B cell (primary cell): Measurements from ENCODE around the gene KMT2C. TPM values are rescaled to one million over a fixed set of nuclear protein-coding genes. Genes with fewer than 3 reads are reported as not detected.

Experiments used
- ATAC-seq: fragments of 200-7000 bp; cut with Tn5 transposase; one replicate; pipeline ENCODE4 v1.10.0; 2021; ENCODE audit warnings: low read depth, mild to moderate bottlenecking, moderate number of reproducible peaks, moderate library complexity
- CTCF ChIA-PET: fragments of 350-600 bp; sonication (Branson Sonifier 250); formaldehyde crosslinking; loops from one replicate; lab custom pipeline; 2021; ENCODE audit warnings: antibody characterized with exemption, inconsistent platforms; lab: Charles Lee
- POLR2A ChIA-PET: fragments of 350-600 bp; sonication (Branson Sonifier 250); formaldehyde crosslinking; loops from one replicate; lab custom pipeline; 2021; ENCODE audit warnings: antibody characterized with exemption; lab: Charles Lee
- DNase-seq: peaks from one replicate; pipeline ENCODE4 v3.0.0; 2013
- H2AFZ ChIP-seq: 2 replicates; pipeline ENCODE4 v1.6.1; 2012; ENCODE audit warnings: mild to moderate bottlenecking, low read depth, low read length; ENCODE audit not compliant: insufficient read depth, poor library complexity, severe bottlenecking
- H3K27ac ChIP-seq, 2 donors: 1 replicate in 1 of 2; 2 replicates in 1 of 2; pipeline ENCODE4 v1.5.1; 2012 to 2013; ENCODE audit warnings: low read length in 2 of 2, mild to moderate bottlenecking in 2 of 2, moderate library complexity in 1 of 2
- H3K27me3 ChIP-seq, 4 experiments: fragments of 200-600 bp in 1 of 4; sonication (generic) in 1 of 4; replicated peaks in 1 of 4; 1 replicate in 2 of 4; 2 replicates in 2 of 4; pipeline versions ENCODE4 v1.6.1 to v1.7.0; 2013 to 2016; ENCODE audit warnings: low read length in 3 of 4, mild to moderate bottlenecking in 2 of 4, mixed read lengths in 1 of 4, moderate library complexity in 1 of 4; ENCODE audit not compliant: insufficient read depth in 4 of 4, control insufficient read depth in 3 of 4; ENCODE audit errors: control extremely low read depth in 1 of 4
- H3K36me3 ChIP-seq, 2 experiments: replicated peaks in 1 of 2; 1 replicate in 1 of 2; 2 replicates in 1 of 2; pipeline versions ENCODE4 v1.6.1 to v1.7.1; 2013; ENCODE audit warnings: low read length in 1 of 2; ENCODE audit not compliant: insufficient read depth in 2 of 2, control insufficient read depth in 1 of 2; ENCODE audit errors: control extremely low read depth in 1 of 2, extremely low read depth in 1 of 2
- H3K4me1 ChIP-seq, 2 donors: fragments of 200-600 bp in 1 of 2; sonication (generic) in 1 of 2; 1 replicate in 1 of 2; 2 replicates in 1 of 2; pipeline versions ENCODE4 v1.5.1 to v1.6.1; 2013 to 2017; ENCODE audit warnings: low read length in 2 of 2; ENCODE audit not compliant: control insufficient read depth in 2 of 2, insufficient read depth in 2 of 2
- H3K4me2 ChIP-seq: replicated peaks from 2 replicates; pipeline ENCODE3; 2012; ENCODE audit warnings: mild to moderate bottlenecking, low read depth, low read length; ENCODE audit not compliant: poor library complexity, severe bottlenecking
- H3K4me3 ChIP-seq, 5 experiments: fragments of 200-600 bp in 1 of 5; sonication (generic) in 1 of 5; 1 replicate in 3 of 5; 2 replicates in 2 of 5; pipeline versions ENCODE4 v1.5.1 to v1.7.0; 2011 to 2016; ENCODE audit warnings: low read length in 4 of 5, mild to moderate bottlenecking in 4 of 5, low read depth in 2 of 5, control low read depth in 1 of 5, moderate library complexity in 1 of 5; ENCODE audit not compliant: insufficient read depth in 1 of 5; ENCODE audit errors: control extremely low read depth in 1 of 5, extremely low read depth in 1 of 5
- H3K79me2 ChIP-seq: fragments of 200-600 bp; sonication (generic); one replicate; pipeline ENCODE4 v1.6.0; 2016; ENCODE audit warnings: low read length; ENCODE audit not compliant: control insufficient read depth, insufficient read depth
- H3K9ac ChIP-seq: fragments of 200-600 bp; sonication (generic); 2 replicates; pipeline ENCODE4 v1.6.1; 2017; ENCODE audit warnings: mild to moderate bottlenecking, low read length, moderate library complexity
- H3K9me3 ChIP-seq, 3 donors: one replicate each; pipeline versions ENCODE4 v1.6.1 to v1.7.1; 2013; ENCODE audit warnings: low read length in 2 of 3; ENCODE audit not compliant: control insufficient read depth in 2 of 3, insufficient read depth in 1 of 3; ENCODE audit errors: control extremely low read depth in 1 of 3
- H4K20me1 ChIP-seq: 2 replicates; pipeline ENCODE4 v1.6.0; 2012; ENCODE audit warnings: mild to moderate bottlenecking, low read length; ENCODE audit not compliant: insufficient read depth, control insufficient read depth, poor library complexity, severe bottlenecking
- H3K27ac Mint-ChIP-seq: one replicate; pipeline ENCODE4 v1.8.0; 2021; ENCODE audit warnings: mixed read lengths
- H3K27me3 Mint-ChIP-seq: one replicate; pipeline ENCODE4 v1.8.0; 2021; ENCODE audit warnings: mixed read lengths
- H3K4me1 Mint-ChIP-seq: one replicate; pipeline ENCODE4 v1.8.0; 2021; ENCODE audit warnings: mixed read lengths
- H3K4me3 Mint-ChIP-seq: one replicate; pipeline ENCODE4 v1.8.0; 2021; ENCODE audit warnings: mixed read lengths
- H3K9me3 Mint-ChIP-seq: one replicate; pipeline ENCODE4 v1.8.0; 2022; ENCODE audit warnings: mixed read lengths; ENCODE audit not compliant: insufficient read depth
- CTCF ChIP-seq: fragments of 200-600 bp; IDR thresholded peaks from one replicate; pipeline ENCODE4 v1.8.0; 2022; ENCODE audit warnings: antibody characterized with exemption, mild to moderate bottlenecking
- EZH2 ChIP-seq: IDR thresholded peaks from 2 replicates; pipeline ENCODE4 v1.6.1; 2012; ENCODE audit warnings: borderline replicate concordance, low read depth, mild to moderate bottlenecking, moderate library complexity, low read length; ENCODE audit not compliant: insufficient read depth, poor library complexity, severe bottlenecking
- WGBS: methylation state at CpG from one replicate; pipeline ENCODE4 v1.1.5; 2013; ENCODE audit warnings: missing lambda C conversion rate; ENCODE audit not compliant: insufficient coverage; 5-methylcytosine and 5-hydroxymethylcytosine counted together
- intact Hi-C: fragments of 100-400 bp; cut with micrococcal nuclease; formaldehyde crosslinking; loops from one replicate; pipeline ENCODE4 v1.10.0; 2022
- polyA plus RNA-seq: library from polyadenylated mRNA; depleted of rRNA; stranded (reverse); fragments of >200 nt; gene quantifications from 2 replicates; pipeline ENCODE4 v1.2.3, GENCODE V29; 2012
- total RNA-seq, 2 donors: library from RNA; stranded (reverse); fragments of 120-200 nt in 1 of 2; gene quantifications; 1 replicate in 1 of 2; 2 replicates in 1 of 2; pipeline versions ENCODE4 v1.2.3 to v1.2.4, GENCODE V29; 2013 to 2022

Gene KMT2C
- total and polyA plus RNA-seq, 2 donors (not counting 1 experiment from before 2014, with no cell fraction given): 14.9 to 171 TPM

- no peak overlapping the region for H2AFZ ChIP-seq
- peaks cover 7 to 12% of the 10 kb centered on the region in 2 donors for H3K4me1 ChIP-seq
- H3K4me3 ChIP-seq: no peak overlapping the region
- peaks cover 52% of the 10 kb centered on the region for H4K20me1 ChIP-seq
- Mint-ChIP-seq H3K27me3 (no peaks in the 10 kb centered on the region), H3K9me3 (no peaks in the 10 kb centered on the region), H3K4me3 (no peak overlapping the region), H3K4me1 (peaks cover 25% of the 10 kb centered on the region), H3K27ac (no peak overlapping the region)
- peaks cover 59% of the 10 kb centered on the region for H3K79me2 ChIP-seq
- TF ChIP-seq EZH2 (no peak), CTCF (no peak)
- WGBS: no CpG with 5 or more reads among the region's 2 CpGs
- no peak overlapping the region for H3K9ac ChIP-seq
- H3K27me3 ChIP-seq: no peaks in the 10 kb centered on the region
- H3K4me2 ChIP-seq: no peak overlapping the region
- no peak overlapping the region for H3K27ac ChIP-seq
- no peaks in the 10 kb centered on the region for H3K9me3 ChIP-seq
- intact Hi-C loops: no loop called here
- peaks cover 13 to 29% of the 10 kb centered on the region in 2 experiments for H3K36me3 ChIP-seq
- CTCF ChIA-PET: interaction anchor here (0.7 to 2.2 kb wide), 3 partner anchors 11 to 248 kb away, joined by 3 to 7 read pairs (median 4); no protein-coding TSS in a partner anchor
- no peak for ATAC-seq
- POLR2A ChIA-PET: no interaction called here
- no peak for DNase-seq
Measured at GRCh38 chr7:152330827-152331226, 105.0 kb downstream of the KMT2C start.

GRCh38 chr7:152329469-152329868 is 106.3 kb downstream of the KMT2C start:
- no peak overlapping the region for H3K27ac Mint-ChIP-seq
- H3K79me2 ChIP-seq: peaks cover 52% of the 10 kb centered on the region
- H3K4me1 ChIP-seq: peaks cover 0 to 6% of the 10 kb centered on the region in 2 donors
- H3K27ac ChIP-seq: no peak overlapping the region
- no peak overlapping the region for H3K4me3 Mint-ChIP-seq
- no peaks in the 10 kb centered on the region for H3K9me3 Mint-ChIP-seq
- H4K20me1 ChIP-seq: peaks cover 40% of the 10 kb centered on the region
- no peak overlapping the region for H3K9ac ChIP-seq
- 92% methylated on average over 1 of the region's 2 CpGs for WGBS
- TF ChIP-seq EZH2 (no peak), CTCF (no peak)
- intact Hi-C loops: no loop called here
- H3K4me3 ChIP-seq: no peak overlapping the region
- DNase-seq (no peak), ATAC-seq (no peak)
- ChIA-PET CTCF (no interaction called here), POLR2A (no interaction called here)
- no peaks in the 10 kb centered on the region for H3K9me3 ChIP-seq
- H3K27me3 Mint-ChIP-seq: no peaks in the 10 kb centered on the region
- no peak overlapping the region for H2AFZ ChIP-seq
- H3K4me1 Mint-ChIP-seq: peaks cover 15% of the 10 kb centered on the region
- no peaks in the 10 kb centered on the region for H3K27me3 ChIP-seq
- no peak overlapping the region for H3K4me2 ChIP-seq
- H3K36me3 ChIP-seq: peaks cover 13 to 28% of the 10 kb centered on the region in 2 experiments
